RWPE2 (cell line): Measurements from ENCODE around the gene GPR55.

ENCODE experiments used
- ATAC-seq: fragments of 200-7000 bp; cut with Tn5 transposase; 3 replicates; pipeline ENCODE4 v1.9.1; 2021; ENCODE audit warnings: low read depth
- DNase-seq: peaks from one replicate; pipeline ENCODE4 v3.0.0-alpha.2; 2020; ENCODE audit warnings: low spot score
- H3K27ac ChIP-seq: fragments of 450-650 bp; 2 replicates; pipeline ENCODE4 v1.5.1; 2017; ENCODE audit warnings: mild to moderate bottlenecking; ENCODE audit not compliant: poor library complexity, severe bottlenecking
- H3K27me3 ChIP-seq: fragments of 250-450 bp; sonication (Bioruptor Pico); 2 replicates; pipeline ENCODE4 v1.5.1; 2021; ENCODE audit warnings: mild to moderate bottlenecking, moderate library complexity; ENCODE audit not compliant: insufficient read depth, poor library complexity, severe bottlenecking
- H3K36me3 ChIP-seq: fragments of 250-450 bp; sonication (Bioruptor Pico); 2 replicates; pipeline ENCODE4 v1.5.1; 2020; ENCODE audit warnings: low read depth, mild to moderate bottlenecking, moderate library complexity
- H3K4me1 ChIP-seq: fragments of 250-450 bp; sonication (Bioruptor Pico); 2 replicates; pipeline ENCODE4 v1.5.1; 2021; ENCODE audit warnings: mild to moderate bottlenecking, moderate library complexity; ENCODE audit not compliant: insufficient read depth, poor library complexity, severe bottlenecking
- H3K4me3 ChIP-seq: fragments of 250-450 bp; sonication (Bioruptor Pico); 2 replicates; pipeline ENCODE4 v1.5.1; 2021; ENCODE audit warnings: mild to moderate bottlenecking, moderate library complexity; ENCODE audit not compliant: severe bottlenecking
- H3K9me3 ChIP-seq: fragments of 250-450 bp; sonication (Bioruptor Pico); 2 replicates; pipeline ENCODE4 v1.5.1; 2021; ENCODE audit warnings: mild to moderate bottlenecking, moderate library complexity; ENCODE audit not compliant: severe bottlenecking
- CTCF ChIP-seq: fragments of 450-650 bp; IDR thresholded peaks from one replicate; pipeline ENCODE4 v1.5.1; 2017; ENCODE audit warnings: mild to moderate bottlenecking, moderate library complexity; ENCODE audit not compliant: poor library complexity, severe bottlenecking

GPR55 gene

GRCh38 chr2:230924092-230924469 lies 961 bp downstream of the GPR55 start:
- ATAC-seq (no peak), DNase-seq (no peak)
- Histone ChIP-seq H3K27me3 (no peaks in the 10 kb centered on the region), H3K9me3 (no peaks in the 10 kb centered on the region), H3K4me1 (no peaks in the 10 kb centered on the region), H3K27ac (no peak overlapping the region), H3K4me3 (no peak overlapping the region), H3K36me3 (no peaks in the 10 kb centered on the region)
- TF ChIP-seq CTCF, result no peak

GRCh38 chr2:230922951-230923717 lies 1.9 kb downstream of the GPR55 start:
- H3K9me3 ChIP-seq, result no peaks in the 10 kb centered on the region
- no peaks in the 10 kb centered on the region for H3K27me3 ChIP-seq
- H3K36me3 ChIP-seq, result no peaks in the 10 kb centered on the region
- H3K4me3 ChIP-seq, result no peak overlapping the region
- no peak for TF ChIP-seq CTCF
- DNase-seq, result no peak
- no peak for ATAC-seq
- H3K27ac ChIP-seq, result no peak overlapping the region
- H3K4me1 ChIP-seq, result peaks cover 4% of the 10 kb centered on the region

- peaks cover 4% of the 10 kb centered on the region for H3K4me1 ChIP-seq
- no peak overlapping the region for H3K4me3 ChIP-seq
These were observed 3.0 kb downstream of the GPR55 start for GRCh38 chr2:230921806-230922595.

GRCh38 chr2:230920167-230920566 lies 4.9 kb downstream of the GPR55 start:
- ATAC-seq (no peak), DNase-seq (no peak)
- no peaks in the 10 kb centered on the region for H3K9me3 ChIP-seq
- H3K4me1 ChIP-seq, result peaks cover 4% of the 10 kb centered on the region
- no peaks in the 10 kb centered on the region for H3K36me3 ChIP-seq
- TF ChIP-seq CTCF, result no peak
- no peak overlapping the region for H3K4me3 ChIP-seq
- peaks cover 3% of the 10 kb centered on the region for H3K27me3 ChIP-seq
- no peak overlapping the region for H3K27ac ChIP-seq

More at GRCh38 chr2:230921806-230922595, 3.0 kb downstream of the GPR55 start:
- Histone ChIP-seq H3K36me3 (no peaks in the 10 kb centered on the region), H3K9me3 (no peaks in the 10 kb centered on the region), H3K27me3 (peaks cover 3% of the 10 kb centered on the region), H3K27ac (no peak overlapping the region)
- DNase-seq (no peak), ATAC-seq (no peak)
- no peak for TF ChIP-seq CTCF
